Esophagus squamous epithelium (tissue), 4 donors: ENCODE results near the gene CORO1C.

Experiments used
- CTCF ChIP-seq, 6 experiments: fragments of 450-650 bp in 4 of 6; fragments of 200-600 bp in 2 of 6; sonication (generic) in 2 of 6; IDR thresholded peaks; one replicate each; pipeline ENCODE4 v1.5.1; 2016 to 2019; ENCODE audit warnings: antibody characterized with exemption in 6 of 6, mild to moderate bottlenecking in 4 of 6, moderate library complexity in 4 of 6
- POLR2A ChIP-seq, 4 donors: fragments of 450-650 bp; IDR thresholded peaks; one replicate each; pipeline ENCODE4 v1.6.1; 2017; ENCODE audit warnings: antibody characterized with exemption in 4 of 4, mild to moderate bottlenecking in 4 of 4, moderate library complexity in 3 of 4

GRCh38 chr12:108731866-108732461 is 646 bp upstream of the CORO1C start:
- TF ChIP-seq CTCF (IDR thresholded peaks at IDR 0.05): no peak
- peak in 3 of 4 donors; percentile 32 to 74 (median 59) for TF ChIP-seq POLR2A (IDR thresholded peaks at IDR 0.05)
